Ishikawa (cell line): ENCODE data around the gene CES4A.

Source experiments
- CEBPB ChIP-seq: IDR thresholded peaks from 2 replicates; pipeline ENCODE4 v1.6.1; 2012
- NFIC ChIP-seq: IDR thresholded peaks from 2 replicates; pipeline ENCODE4 v1.6.1; 2012
- TAF1 ChIP-seq: IDR thresholded peaks from 2 replicates; pipeline ENCODE4 v1.6.1; 2012; ENCODE audit warnings: low read depth, mild to moderate bottlenecking
- TEAD4 ChIP-seq: IDR thresholded peaks from 2 replicates; pipeline ENCODE4 v1.6.1; 2012

- TF ChIP-seq TAF1 (no peak), TEAD4 (no peak), CEBPB (no peak), NFIC (no peak)
These were observed 34.2 kb upstream of the CES4A start for GRCh38 chr16:66954097-66954659.
